Stomach (tissue), 4 donors: ENCODE results near the gene SLC24A3.

Experiments
- CTCF ChIP-seq, 7 experiments: fragments of 450-650 bp in 4 of 7; fragments of 200-600 bp in 3 of 7; sonication (generic) in 3 of 7; IDR thresholded peaks; one replicate each; pipeline ENCODE4 v1.5.1; 2016 to 2019; ENCODE audit warnings: antibody characterized with exemption in 7 of 7, control low read depth in 2 of 7, mild to moderate bottlenecking in 1 of 7
- EP300 ChIP-seq: sonication (generic); formaldehyde crosslinking; IDR thresholded peaks from one replicate; pipeline ENCODE4 v1.6.1; 2017; ENCODE audit warnings: antibody characterized with exemption
- POLR2A ChIP-seq, 4 donors: fragments of 450-650 bp; IDR thresholded peaks; one replicate each; pipeline ENCODE4 v1.6.1; 2016; ENCODE audit warnings: antibody characterized with exemption in 4 of 4, control low read depth in 2 of 4, mild to moderate bottlenecking in 1 of 4, moderate library complexity in 1 of 4

DNA sequence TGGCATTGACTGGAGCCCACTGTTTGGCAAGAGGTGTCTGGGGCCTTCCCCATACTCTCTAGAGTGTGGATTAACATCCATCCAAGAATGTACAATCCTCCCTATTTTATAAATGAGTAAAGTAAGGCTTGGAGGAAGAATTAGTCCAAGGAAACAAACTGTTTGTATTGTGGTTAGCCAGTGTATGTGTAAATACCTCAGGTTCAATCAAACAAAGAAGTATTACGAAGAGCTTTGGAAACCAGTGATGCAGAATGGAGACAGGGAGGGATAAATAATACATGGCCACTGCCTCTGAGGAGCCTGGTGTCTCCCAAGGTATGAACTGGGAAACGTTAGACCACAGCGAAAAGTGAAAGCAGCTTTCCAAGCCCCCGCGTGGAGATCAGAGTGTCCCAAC is 319.0 kb downstream of the SLC24A3 start:
- TF ChIP-seq CTCF (IDR thresholded peaks at IDR 0.05) (no peak), EP300 (no peak), POLR2A (IDR thresholded peaks at IDR 0.05) (no peak)
